Measurements from ENCODE around the gene JAG1.

JAG1 gene

DNA sequence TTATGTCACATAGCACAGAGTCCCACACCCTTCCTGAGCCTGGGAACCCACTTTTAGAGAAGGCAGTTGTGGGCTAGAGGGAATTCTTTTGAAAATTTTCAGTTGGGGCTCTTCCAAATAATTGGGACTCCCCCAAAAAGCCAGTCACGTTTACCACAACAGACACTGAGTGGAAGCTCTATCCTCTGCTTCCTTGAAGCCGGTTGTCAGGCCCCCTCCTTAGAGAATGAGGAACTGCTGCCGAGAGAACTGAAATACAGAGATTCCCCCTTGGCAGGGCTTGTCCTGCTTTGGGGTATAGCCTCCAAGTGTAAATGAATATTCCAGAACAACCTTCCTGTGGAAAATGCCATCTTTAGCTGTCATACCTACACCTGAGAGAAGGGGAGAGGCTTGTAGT lies 2.7 kb upstream of the JAG1 start:
- no peak for DNase-seq (ENCODE audit: low spot score)
- TF ChIP-seq, protein P1, sequence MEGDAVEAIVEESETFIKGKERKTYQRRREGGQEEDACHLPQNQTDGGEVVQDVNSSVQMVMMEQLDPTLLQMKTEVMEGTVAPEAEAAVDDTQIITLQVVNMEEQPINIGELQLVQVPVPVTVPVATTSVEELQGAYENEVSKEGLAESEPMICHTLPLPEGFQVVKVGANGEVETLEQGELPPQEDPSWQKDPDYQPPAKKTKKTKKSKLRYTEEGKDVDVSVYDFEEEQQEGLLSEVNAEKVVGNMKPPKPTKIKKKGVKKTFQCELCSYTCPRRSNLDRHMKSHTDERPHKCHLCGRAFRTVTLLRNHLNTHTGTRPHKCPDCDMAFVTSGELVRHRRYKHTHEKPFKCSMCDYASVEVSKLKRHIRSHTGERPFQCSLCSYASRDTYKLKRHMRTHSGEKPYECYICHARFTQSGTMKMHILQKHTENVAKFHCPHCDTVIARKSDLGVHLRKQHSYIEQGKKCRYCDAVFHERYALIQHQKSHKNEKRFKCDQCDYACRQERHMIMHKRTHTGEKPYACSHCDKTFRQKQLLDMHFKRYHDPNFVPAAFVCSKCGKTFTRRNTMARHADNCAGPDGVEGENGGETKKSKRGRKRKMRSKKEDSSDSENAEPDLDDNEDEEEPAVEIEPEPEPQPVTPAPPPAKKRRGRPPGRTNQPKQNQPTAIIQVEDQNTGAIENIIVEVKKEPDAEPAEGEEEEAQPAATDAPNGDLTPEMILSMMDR (IDR thresholded peaks at IDR 0.05; ENCODE audit: borderline replicate concordance, control extremely low read depth, extremely low read depth, insufficient read depth, missing control alignments) = no peak
- in situ Hi-C loops (cut with MboI; ENCODE audit: low sequenced_read_pairs, unreplicated experiment) = loop anchor here (25.0 kb wide), 1 partner anchor 861 kb away; no protein-coding TSS in a partner anchor

DNA sequence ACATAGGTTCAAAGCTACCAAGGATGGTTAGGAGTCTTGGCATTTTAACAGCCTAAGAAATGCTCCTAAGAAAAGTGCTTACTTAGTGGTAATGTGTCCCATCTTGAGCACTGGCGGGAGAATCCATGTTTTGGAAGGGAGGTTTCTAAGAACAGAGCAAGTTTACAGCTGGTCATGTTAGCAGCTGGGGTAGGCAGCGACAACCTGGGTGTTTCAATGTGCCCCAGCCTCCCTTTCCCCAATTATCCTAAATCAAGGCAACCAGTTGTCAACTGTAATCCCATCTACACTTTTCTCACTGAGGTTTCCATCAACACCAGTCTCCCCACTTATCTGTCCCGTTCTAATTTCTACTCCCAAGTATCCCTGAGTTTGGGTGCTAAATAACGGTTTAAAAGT lies 1.6 kb upstream of the JAG1 start:
- TF ChIP-seq, protein P1 (IDR thresholded peaks at IDR 0.05; ENCODE audit: borderline replicate concordance, control extremely low read depth, extremely low read depth, insufficient read depth, missing control alignments) = no peak
- in situ Hi-C loops (cut with MboI; ENCODE audit: low sequenced_read_pairs, unreplicated experiment) = loop anchor here (25.0 kb wide), 1 partner anchor 862 kb away; no protein-coding TSS in a partner anchor
- DNase-seq (ENCODE audit: low spot score) = no peak

DNA sequence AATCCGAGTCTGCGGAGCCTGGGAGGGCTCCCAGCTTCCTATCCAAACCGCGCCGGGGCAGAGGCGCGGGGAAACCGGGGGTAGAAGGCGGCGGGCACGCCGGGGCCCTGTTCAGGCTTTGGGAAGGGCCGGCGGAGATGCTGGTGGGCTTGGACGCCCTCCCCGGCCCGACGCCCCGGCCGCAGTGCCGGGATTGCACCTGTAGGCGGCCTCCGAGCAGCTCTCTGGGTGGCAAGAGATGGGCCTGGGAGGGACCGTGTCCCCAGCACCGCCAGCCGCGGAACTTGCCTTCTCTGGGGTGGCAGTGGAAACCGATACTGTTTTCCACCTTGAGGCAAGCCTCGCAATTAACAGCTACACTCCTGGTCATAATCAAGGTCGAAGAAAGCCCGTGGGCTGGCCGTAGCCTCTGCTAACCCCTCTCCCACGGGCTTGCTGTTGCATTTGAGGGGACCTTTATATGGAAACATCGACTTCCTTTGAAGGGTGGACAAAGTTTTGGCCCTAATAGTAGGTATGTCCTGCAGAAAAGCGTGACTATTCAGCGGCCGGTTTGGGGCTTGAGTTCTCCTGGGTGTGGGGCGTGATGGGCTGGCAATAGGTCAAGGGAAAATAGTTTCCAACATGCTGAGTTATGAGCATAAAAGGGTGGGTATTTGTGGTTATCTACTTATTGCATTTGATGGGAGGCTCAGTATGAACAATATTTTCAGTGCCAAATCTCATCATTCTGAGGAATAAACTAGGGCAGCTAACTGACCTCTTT lies 1.1 kb upstream of the JAG1 start:
- TF ChIP-seq, protein P1 (IDR thresholded peaks at IDR 0.05; ENCODE audit: borderline replicate concordance, control extremely low read depth, extremely low read depth, insufficient read depth, missing control alignments) = peak; percentile 80
- in situ Hi-C loops (cut with MboI; ENCODE audit: low sequenced_read_pairs, unreplicated experiment) = loop anchor here (25.0 kb wide), 1 partner anchor 862 kb away; no protein-coding TSS in a partner anchor
- peak; percentile 86 for DNase-seq (ENCODE audit: low spot score)

DNA sequence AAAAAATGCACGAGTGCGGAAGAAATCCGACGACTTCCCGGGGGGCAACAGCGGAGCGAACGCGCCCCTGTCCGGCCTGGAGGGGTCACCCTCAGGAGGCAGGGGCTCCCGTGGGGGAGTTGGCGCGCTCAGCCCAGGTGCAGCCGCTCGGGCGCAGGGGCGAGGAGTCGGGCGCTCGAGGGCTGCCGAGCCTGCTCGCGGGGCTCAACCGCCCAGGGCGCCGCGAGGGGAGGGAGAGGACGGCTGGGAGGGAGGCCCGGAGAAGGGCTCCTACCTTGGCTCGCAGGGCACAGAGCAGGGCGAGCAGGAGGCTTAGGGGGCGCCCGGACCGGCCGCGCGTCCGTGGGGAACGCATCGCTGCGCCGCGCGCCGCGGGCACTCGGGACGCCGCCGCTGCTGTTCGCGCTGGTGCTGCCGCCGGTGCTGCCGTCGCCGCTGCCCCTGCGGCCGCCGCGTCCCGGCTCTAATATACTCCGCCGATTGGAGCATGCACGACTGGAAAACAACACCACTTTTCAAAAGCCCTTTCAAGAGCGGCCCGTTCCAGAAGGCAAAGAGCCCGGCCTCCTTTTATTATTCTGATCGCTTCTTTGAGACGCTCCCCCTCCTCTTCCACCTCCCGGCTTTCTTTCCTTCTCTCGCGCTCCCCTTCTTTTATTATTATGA lies 490 bp downstream of the JAG1 start:
- DNase-seq (ENCODE audit: low spot score) = peak; percentile 49
- TF ChIP-seq, protein P1 (IDR thresholded peaks at IDR 0.05; ENCODE audit: borderline replicate concordance, control extremely low read depth, extremely low read depth, insufficient read depth, missing control alignments) = no peak
- in situ Hi-C loops (cut with MboI; ENCODE audit: low sequenced_read_pairs, unreplicated experiment) = no loop called here

DNA sequence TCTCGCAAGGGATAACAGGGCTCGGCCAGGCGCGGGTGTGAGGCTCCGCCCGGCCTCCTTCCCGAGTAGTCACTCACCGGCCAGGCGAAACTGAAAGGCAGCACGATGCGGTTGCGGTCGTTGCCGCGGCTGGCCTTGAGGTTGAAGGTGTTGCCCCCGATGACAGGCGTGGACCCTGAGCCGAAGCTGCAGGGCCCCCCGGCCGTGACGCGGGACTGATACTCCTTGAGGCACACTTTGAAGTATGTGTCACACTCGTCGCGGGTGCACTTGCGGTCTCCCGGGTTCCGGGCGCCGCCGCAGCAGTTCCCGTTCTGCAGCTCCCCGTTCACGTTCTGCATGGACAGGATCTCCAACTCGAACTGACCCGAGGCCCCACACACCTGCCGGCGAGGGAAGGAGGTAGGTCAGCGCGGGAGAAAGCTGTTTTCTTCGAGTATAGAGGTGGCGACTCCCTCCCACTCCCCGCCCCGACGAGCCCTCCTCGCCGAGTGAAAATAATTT lies 1.1 kb downstream of the JAG1 start:
- peak; percentile 55 for DNase-seq (ENCODE audit: low spot score)
- in situ Hi-C loops (cut with MboI; ENCODE audit: low sequenced_read_pairs, unreplicated experiment) = no loop called here
- TF ChIP-seq, protein P1 (IDR thresholded peaks at IDR 0.05; ENCODE audit: borderline replicate concordance, control extremely low read depth, extremely low read depth, insufficient read depth, missing control alignments) = no peak

DNA sequence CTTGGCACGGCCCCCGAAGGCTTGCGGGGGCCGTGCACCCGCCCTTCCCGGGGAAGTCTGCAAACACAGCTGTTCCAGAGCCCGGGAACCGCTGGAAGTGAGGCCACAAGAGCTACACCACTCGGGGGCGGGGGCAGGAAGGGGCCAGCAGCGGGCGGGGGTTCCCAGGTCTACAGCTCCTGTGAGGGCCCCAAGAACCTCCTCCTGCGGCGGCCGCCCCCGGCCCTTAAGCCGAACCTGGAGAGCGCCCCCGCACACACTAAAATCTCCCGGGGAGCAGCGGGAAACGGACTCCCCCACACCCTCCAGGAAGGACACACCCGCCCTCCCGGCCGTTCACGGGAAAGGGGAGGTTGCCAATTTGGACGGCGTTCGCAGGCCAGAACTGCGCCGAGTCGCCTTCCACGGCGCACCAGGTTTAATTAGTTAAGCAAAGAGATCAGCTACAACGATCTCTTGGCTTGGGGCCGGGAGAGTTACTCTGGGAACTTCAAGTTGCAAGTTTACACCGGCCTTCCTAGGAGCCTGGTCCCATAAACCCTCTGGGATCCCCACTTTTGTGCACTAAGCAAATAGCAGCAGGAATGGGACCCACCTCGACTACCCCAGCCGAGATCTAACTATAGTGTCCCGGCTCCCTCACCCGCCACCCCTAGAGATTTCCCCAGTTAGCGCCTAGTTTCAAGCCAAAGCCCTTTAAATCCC lies 1.7 kb downstream of the JAG1 start:
- DNase-seq (ENCODE audit: low spot score) = peak; percentile 51
- in situ Hi-C loops (cut with MboI; ENCODE audit: low sequenced_read_pairs, unreplicated experiment) = no loop called here
- TF ChIP-seq, protein P1 (IDR thresholded peaks at IDR 0.05; ENCODE audit: borderline replicate concordance, control extremely low read depth, extremely low read depth, insufficient read depth, missing control alignments) = no peak
